HG03521 (cell line): ENCODE results near the gene C2CD4B.

Source experiments
- ATAC-seq: cut with Tn5 transposase; IDR thresholded peaks from one replicate; pipeline ENCODE4 v1.9.1; 2021; ENCODE audit warnings: mild to moderate bottlenecking, moderate library complexity; ENCODE audit not compliant: unreplicated experiment

C2CD4B gene, protein sequence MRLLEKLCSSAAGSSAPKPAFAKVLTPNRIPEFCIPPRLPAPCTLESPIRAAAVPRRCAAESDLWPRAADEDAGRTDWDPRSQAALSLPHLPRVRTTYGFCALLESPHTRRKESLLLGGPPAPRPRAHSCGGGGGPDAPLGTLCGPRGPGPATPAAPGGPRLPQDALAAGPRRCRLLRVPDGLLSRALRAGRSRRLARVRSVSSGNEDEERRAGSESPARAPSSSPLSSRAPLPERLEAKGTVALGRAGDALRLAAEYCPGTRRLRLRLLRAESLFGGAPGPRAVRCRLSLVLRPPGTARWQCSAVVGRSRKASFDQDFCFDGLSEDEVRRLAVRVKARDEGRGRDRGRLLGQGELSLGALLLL

DNA sequence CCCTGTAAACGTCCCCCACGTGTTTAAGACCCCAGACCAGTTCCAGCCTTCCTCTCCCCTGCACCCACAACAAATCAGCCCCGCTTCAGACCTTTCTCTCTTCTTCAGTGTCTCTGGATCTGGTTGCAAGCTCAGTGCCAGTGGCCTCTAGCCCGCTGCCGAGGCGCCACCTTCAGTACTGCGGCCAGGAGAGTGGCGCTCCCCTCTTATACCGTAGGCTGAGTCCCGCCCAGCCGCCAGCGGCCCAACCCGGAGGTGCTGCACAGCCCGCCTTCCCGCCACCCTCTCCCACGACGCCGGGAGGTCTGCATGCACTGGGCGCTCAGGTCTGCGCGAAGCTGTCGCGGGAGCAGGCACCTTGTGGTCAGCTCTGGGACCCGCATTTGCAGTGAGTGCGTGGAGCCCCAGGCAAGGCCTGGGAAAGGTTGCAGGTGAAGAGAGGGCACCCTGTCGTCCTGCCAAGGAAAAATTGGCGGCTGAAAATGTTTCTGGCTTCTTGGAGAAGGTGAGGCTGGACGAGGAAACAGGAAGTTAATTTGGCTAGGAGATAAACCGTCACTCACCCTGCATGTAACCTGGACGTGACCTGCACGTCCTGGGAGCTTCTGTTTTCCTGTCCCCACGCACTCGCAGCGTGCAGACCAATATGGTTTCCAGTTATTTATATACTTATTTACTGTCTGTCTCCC lies at the start of gene C2CD4B:
C2CD4B (minus strand) TSS at position 182 of the 689 bp plus-strand sequence. CDS start 301 bp downstream, outside the sequence.
- no peak for ATAC-seq

DNA sequence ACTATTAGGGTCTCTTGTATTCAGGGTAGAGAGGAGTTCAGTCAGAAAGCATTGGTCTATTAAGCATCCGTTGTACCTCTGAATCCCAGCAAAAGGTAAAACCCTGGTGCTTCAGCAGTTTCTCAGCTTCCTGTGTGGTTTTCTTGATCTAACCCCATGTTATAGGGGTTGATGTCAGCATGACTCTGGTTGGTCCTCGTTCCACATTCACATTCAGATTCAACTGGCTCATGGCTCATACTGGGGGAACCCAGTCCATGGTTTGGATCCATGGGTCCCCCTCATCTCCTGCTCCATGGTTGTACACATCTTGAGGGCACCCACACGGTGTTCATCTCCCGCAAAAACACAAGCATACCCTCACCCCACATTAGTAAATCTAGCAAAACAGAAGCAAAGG lies 47.7 kb upstream of the C2CD4B start:
- no peak for ATAC-seq

DNA sequence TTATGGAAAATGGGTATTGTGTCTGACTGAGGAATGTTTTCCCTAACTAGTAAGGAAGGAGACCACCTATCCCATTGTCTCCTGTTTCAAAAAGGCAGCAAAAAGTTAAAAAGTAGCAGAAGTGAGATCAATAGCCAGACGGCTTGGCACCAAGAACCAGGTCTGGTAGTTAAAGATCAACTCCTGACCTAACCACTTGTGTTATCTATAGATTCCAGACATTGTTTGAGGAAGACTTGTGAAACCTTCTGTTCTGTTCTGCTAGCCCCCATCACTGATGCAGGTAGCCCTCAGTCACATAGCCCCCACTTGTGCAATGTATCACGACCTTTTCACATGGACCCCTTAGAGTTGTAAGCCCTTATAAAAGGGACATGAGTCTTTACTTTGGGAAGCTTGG lies 46.3 kb upstream of the C2CD4B start:
- no peak for ATAC-seq

DNA sequence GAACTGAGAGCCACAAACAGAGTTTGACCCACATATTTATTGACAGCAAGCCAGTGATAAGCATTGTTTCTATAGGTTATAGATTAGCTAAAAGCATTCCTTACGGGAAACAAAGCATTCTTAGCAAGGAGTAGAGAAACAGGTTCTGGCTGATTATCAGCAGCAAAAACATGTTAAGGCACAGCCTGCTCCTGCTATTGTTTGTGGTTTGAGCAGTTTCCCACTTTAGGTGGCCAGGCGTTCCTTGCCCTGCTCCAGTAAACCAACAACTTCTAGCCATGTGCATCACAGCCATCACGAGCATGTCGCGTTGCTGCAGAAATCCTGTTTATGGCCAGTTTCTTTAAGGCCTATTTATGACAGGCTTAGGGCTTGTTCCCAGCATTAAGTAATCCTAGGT lies 44.7 kb upstream of the C2CD4B start:
- no peak for ATAC-seq

DNA sequence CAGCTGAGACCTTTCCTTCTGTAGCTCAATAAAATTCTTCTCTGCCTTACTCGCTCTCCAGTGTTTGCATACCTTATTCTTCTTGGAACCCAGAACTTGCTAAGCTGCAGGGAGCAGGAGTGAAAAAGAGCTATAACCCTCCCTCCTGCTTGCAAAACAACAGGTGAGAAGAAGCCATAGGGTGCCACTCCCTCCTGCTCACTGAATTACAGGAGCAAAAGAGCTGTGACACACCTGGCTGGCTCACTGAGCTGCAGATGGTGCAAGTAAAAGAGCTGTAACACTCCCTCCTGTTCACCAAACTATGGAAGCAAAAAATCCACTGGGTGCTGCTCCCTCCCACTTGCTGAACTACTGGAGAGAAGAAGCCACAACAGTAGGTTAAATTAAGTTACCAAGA lies 44.2 kb upstream of the C2CD4B start:
- ATAC-seq = no peak

DNA sequence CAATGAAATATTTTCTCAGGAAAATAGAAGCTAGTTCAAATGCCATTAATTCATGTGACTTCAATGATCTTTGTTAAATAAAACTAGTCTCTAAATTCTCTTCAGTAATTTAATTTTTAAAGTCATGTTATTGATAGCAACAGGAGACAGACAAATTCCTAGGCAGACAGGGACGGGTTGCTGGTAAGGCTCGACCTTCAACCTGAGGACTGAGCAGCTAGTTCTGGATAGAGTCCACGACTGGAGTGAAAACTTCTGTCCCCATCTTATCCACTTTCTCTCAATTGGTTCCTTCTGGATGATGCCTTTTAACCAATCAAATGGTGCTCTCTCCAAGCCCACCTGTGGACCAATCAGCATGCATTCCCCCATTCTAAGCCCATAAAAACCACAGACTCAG lies 43.8 kb upstream of the C2CD4B start:
- ATAC-seq = no peak

DNA sequence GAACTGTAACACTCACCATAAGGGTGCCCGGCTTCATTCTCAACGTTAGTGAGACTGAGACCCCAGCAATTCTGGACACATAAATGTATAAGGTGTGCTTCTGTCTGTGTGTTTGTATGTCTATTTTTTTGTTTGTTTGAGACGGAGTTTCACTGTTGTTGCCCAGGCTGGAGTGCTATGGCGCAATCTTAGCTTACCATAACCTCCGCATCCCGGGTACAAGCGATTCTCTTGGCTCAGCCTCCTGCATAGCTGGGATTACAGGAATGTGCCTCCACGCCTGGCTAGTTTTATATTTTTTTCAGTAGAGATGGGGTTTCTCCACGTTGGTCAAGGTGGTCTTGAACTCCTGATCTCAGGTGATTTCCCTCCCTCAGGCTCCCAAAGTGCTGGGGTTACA lies 43.3 kb upstream of the C2CD4B start:
- ATAC-seq = no peak

DNA sequence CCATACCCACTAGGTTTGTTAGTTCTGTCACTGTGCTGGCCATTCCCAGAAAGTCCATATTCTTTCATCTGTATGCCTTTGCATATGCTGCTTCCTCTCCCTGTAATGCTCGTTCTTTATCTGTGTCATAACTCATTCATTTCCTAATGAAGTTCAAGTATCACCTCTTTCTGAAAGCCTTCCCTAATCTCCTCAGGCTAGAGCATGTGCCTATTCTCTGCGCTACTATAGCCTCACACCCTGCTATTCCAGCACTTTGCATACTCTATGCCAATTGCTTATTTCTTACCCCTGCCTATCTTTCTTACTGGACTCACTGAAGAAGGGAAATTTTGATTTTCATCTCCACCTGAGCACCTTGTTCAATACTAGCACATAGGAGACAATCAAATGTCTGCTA lies 25.6 kb upstream of the C2CD4B start:
- ATAC-seq = no peak

DNA sequence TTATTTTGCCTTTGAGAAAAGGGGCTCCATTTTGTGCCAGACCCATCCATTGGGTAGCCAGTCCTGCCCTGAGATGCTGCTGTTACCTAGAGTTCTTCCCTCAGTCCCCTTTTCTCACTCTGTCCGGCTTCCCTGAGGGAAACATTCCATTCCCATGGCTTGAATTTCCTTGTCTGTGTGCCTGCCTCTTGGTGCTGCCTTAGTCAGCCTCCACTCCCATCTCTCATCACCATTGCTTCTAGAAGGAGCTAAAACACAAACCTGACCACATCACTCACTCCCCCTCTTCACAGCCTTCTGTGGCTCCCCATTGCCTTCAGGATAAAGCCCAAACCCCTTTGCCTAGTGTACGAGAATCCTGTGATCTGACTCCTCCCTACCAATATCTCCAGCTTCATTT lies 25.2 kb upstream of the C2CD4B start:
- no peak for ATAC-seq

DNA sequence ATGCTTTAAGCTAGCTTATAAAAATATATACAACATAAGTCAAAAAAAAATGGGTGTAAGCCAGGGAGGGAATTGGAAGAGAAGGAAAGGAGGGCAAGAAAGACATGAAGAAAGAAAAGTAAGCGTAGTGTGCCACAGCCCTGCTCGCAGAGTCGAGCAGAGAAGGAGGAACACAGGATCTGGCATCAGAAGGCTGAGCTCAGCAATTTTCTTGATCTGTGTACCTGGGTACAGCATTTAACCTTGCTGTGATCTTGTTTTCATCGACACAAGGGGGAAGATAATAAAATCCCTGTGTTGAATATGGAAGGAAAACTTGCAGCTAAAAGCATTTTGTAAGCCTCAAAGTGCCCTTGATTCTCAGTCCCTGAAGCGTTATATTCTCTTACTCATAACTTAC lies 23.7 kb upstream of the C2CD4B start:
- ATAC-seq = no peak

DNA sequence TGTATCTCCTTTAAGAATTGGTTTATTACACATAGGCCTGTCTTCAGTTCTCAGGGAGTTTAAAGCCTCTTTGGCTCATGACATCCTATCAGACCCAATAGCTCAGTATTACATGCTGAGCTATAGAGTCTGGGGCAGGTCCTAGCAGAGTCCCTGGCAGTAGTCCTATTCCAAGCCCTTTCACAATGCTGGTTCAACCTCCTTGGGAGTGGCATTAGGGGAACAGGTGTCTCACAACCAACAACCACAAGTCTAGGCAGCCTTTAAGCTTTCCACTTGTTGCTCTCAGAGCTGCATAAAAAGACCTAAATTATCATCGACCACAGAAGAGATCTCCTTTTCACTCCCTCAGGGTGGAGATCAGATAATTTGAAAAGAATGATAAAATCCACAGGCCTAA lies 22.8 kb upstream of the C2CD4B start:
- ATAC-seq = no peak

DNA sequence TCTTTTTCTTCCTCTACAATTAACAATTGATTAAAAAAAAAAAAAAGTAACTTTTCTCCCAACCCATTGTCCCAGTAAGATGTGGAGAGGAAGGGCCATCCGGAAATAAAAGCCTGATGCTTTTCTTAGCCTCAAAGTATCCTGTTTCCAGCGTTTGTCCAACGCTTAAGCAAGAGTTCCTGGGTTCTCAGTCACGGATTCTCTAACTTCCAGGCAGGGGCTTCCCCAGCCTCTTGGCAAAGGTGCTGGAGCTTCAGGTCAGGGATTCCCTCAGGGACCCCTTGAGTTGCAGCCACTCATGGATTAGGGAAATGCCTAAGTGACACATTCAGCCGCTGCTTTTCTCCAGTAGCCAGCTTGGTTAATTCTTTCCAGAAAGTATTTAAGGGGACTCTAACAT lies 22.3 kb upstream of the C2CD4B start:
- ATAC-seq = no peak

DNA sequence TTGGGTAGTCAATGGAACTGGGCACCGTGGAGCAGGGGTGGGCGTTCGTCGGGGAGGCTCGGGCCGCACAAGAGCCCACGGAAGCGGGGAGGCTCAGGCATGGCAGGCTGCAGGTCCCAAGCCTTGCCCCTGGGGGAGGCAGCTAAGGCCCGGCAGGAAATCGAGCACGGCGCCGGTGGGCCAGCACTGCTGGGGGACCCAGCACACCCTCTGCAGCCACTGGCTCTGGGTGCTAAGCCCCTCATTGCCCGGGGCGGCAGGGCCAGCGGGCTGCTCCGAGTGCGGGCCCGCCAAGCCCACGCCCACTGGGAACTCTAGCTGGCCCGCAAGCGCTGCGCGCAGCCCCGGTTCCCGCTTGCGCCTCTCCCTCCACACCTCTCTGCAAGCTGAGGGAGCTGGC lies 21.5 kb upstream of the C2CD4B start:
- no peak for ATAC-seq

DNA sequence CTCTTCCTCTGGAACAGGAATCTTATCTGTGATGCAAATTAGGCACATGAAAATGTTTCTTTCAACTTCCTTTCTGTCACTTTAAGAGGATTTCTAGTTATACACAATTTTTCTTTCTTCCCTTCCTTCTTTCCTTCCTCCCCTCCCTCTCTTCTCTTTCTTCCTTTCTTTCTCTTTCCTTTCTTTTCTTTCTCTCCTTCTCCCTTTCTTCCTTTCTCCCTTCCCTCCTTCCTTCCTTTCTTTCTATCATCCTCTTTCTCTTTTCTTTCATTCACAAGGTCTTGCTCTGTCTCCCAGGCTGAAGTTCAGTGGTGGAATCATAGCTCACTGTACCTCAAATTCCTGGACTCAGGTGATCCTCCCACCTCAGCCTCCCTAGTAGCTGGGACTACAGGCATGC lies 18.0 kb upstream of the C2CD4B start:
- no peak for ATAC-seq

DNA sequence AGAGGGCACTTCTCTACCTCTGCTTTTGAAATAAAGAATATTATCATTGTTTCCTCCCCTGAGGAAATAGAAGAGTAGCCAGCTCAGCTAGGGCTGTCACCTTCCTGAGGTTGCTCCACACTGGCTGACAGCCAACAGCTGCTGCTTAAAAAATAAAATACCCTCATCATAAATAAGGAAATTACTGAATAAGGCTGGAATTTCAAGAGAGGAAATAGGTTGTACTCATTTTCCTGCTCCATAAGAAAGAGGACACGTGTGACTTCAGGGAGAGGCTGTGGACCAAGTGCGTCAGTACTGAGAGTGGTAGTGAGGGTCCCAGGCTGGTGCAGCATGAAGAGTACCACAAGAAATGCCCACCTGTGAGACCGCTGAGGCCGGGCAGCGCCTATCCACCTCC lies 8.1 kb upstream of the C2CD4B start:
- ATAC-seq = no peak

DNA sequence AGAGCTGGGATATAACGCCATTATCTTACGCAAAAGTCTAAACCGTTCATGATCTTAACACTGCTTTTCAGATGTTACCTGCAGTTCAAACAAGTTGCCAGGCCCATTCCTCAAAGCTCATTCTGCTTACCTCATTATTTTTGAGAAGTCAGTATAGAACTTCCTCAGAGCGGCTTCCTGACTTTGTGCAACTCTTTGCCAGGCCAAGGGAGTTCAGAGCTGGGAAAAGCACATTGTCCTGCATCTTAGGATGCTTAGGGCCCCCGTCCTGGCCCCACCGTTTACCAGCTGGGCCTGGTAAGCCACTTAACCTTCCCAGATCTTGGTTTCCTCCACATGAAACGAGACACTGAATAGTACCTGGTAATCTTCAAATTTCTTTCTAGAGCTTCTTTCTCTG lies 6.8 kb upstream of the C2CD4B start:
- no peak for ATAC-seq

DNA sequence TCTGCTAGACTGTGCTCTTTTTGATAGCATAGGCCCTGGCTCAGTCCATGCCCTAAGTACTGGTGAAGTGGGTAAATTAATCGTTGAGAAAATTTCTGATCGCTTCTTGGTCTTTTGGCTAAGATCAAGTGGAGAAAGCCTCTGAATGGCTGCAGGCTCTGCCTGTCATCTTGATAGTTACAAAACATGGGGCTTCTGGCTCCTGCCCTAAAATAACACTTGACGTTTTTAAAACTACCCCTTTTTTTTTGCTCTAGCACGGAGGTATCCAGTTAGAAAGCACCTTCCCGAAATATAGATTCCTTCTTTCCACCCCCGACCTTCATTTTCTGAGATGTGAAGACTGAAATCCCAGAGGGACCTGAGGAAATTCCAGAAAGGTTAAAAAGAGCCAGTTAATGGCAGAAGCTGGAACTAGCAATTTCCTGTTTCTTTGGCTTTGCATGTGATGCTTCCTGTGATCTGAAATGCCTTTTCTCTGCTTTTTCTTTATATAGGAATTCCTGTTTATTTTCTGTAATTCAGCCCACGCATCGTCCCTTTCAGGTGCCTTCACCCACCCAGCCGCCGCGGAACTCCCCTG lies 799 bp upstream of the C2CD4B start:
- ATAC-seq = no peak

DNA sequence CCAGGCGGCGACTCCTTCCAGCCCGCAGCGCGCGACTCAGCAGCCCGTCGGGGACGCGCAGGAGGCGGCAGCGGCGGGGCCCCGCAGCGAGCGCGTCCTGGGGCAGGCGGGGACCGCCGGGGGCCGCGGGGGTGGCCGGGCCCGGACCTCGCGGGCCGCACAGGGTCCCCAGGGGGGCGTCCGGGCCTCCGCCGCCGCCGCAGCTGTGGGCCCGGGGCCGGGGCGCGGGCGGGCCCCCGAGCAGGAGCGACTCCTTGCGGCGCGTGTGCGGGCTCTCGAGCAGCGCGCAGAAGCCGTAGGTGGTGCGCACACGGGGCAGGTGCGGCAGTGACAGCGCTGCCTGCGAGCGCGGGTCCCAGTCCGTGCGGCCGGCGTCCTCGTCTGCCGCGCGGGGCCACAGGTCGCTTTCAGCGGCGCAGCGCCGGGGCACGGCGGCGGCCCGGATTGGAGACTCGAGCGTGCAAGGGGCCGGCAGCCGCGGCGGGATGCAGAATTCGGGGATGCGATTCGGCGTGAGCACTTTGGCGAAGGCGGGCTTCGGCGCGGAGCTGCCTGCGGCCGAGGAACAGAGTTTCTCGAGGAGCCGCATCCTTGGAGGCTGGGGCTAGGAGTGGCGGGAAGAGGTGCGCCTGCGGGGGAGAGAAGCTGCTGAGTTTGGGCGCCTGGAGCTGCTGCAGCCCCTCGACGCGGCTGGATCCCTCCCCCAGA lies 535 bp downstream of the C2CD4B start:
- ATAC-seq = no peak

DNA sequence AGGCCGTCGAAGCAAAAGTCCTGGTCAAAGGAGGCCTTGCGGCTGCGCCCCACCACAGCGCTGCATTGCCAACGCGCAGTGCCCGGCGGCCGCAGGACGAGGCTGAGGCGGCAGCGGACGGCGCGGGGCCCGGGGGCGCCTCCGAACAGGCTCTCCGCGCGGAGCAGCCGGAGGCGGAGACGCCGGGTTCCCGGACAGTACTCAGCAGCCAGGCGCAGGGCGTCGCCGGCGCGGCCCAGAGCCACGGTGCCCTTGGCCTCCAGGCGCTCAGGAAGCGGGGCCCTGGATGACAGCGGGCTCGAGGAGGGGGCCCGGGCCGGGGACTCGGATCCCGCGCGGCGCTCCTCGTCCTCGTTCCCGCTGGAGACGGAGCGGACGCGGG lies 1.1 kb downstream of the C2CD4B start:
- no peak for ATAC-seq

DNA sequence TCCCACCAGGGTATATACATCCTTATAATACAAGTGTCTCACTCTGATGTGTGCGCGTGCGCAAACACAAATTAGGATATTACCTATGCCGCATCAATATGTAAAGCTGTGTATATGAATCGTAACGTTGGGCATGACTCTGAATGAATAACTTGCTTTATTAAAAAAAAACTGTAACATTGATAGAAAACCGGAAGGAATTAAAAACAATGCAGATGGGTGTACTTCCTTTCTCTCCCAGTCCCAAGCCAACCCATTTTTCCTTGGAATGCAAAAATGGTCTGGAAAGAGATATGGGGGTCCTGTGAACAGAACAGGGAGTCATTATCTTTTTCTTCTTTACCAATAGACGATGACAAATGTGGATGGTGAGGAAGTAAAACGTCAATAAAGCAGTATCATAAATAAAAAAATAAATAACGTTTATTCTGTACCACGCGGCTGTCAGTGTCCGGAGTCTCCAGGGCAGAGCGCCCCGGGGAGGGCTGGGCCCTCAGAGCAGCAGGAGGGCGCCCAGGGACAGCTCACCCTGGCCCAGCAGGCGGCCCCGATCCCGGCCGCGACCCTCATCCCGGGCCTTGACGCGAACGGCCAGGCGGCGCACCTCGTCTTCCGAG lies 1.6 kb downstream of the C2CD4B start:
- no peak for ATAC-seq

DNA sequence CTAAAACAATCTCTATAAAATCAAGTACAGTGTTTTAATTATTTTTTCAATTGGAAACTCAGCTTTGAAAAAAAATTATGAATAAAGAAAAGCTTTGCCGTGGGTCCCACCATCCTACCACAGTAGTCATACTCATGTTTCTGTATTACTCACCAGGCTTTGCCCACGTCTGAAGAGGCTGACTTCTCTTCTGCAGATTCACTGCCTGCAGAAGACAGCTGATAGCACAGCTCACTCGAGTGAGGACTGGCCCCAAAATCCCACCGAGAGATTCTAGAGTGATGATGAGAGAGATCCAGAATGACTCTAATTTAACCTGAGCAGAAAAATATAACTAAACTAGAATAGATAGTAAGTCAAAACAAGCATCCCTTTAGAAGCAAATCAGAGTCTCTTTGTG lies 11.9 kb downstream of the C2CD4B start:
- no peak for ATAC-seq
